Right lobe of liver (tissue), 4 donors: ENCODE results near the gene ZNF784.

ENCODE experiments used
- CTCF ChIP-seq, 4 donors: fragments of 200-600 bp in 3 of 4; fragments of 450-650 bp in 1 of 4; IDR thresholded peaks; one replicate each; pipeline versions ENCODE4 v1.5.1 to v1.8.0; 2016 to 2022; ENCODE audit warnings: antibody characterized with exemption in 4 of 4, mild to moderate bottlenecking in 2 of 4
- POLR2A ChIP-seq: fragments of 450-650 bp; IDR thresholded peaks from one replicate; pipeline ENCODE4 v1.6.1; 2017; ENCODE audit warnings: antibody characterized with exemption, mild to moderate bottlenecking
- donor health status: DM: no; HTN: no; CAD: no.
- donor health status: DM: no; HTN: no; CAD: no.
- donor health status: DM: no; HTN: yes; CAD: no.

- no peak for TF ChIP-seq CTCF (IDR thresholded peaks at IDR 0.05)
- no peak for TF ChIP-seq POLR2A
Measured at GRCh38 chr19:55621205-55621672, 3.1 kb downstream of the ZNF784 start.
